CD4-positive, alpha-beta T cell (primary cell): ENCODE results near the gene CDK16. TPM values are rescaled to one million over a fixed set of nuclear protein-coding genes. Genes with fewer than 3 reads are reported as not detected.

ENCODE experiments used
- ATAC-seq: fragments of 200-7000 bp; cut with Tn5 transposase; one replicate; pipeline ENCODE4 v1.10.0; 2022; ENCODE audit warnings: mild to moderate bottlenecking; ENCODE audit not compliant: poor library complexity
- CTCF ChIA-PET: fragments of 350-600 bp; sonication (Branson Sonifier 250); formaldehyde crosslinking; loops from one replicate; lab custom pipeline; 2021; ENCODE audit warnings: antibody characterized with exemption, inconsistent platforms; lab: Charles Lee
- POLR2A ChIA-PET: fragments of 350-600 bp; sonication (Branson Sonifier 250); formaldehyde crosslinking; loops from one replicate; lab custom pipeline; 2021; ENCODE audit warnings: antibody characterized with exemption, inconsistent platforms; lab: Charles Lee
- DNase-seq, 14 experiments: peaks; one replicate each; pipeline ENCODE4 v3.0.0-alpha.2; 2013 to 2020; ENCODE audit warnings: mixed read lengths in 2 of 14
- H3K27ac ChIP-seq, 2 donors: one replicate each; pipeline versions ENCODE4 v1.5.1 to v1.7.0; 2013; ENCODE audit warnings: low read length in 2 of 2, low read depth in 1 of 2, mild to moderate bottlenecking in 1 of 2
- H3K27me3 ChIP-seq, 2 experiments: 1 replicate in 1 of 2; 2 replicates in 1 of 2; pipeline versions ENCODE4 v1.6.1 to v1.7.0; 2013; ENCODE audit warnings: low read length in 2 of 2, control low read depth in 1 of 2, mild to moderate bottlenecking in 1 of 2, moderate library complexity in 1 of 2; ENCODE audit not compliant: insufficient read depth in 2 of 2, control insufficient read depth in 1 of 2
- H3K36me3 ChIP-seq: one replicate; pipeline ENCODE4 v1.6.1; 2013; ENCODE audit warnings: low read length, control low read depth; ENCODE audit not compliant: insufficient read depth
- H3K4me1 ChIP-seq: one replicate; pipeline ENCODE4 v1.6.1; 2013; ENCODE audit warnings: low read length, control low read depth; ENCODE audit not compliant: insufficient read depth
- H3K4me3 ChIP-seq: one replicate; pipeline ENCODE4 v1.5.1; 2013; ENCODE audit warnings: mild to moderate bottlenecking, low read length, moderate library complexity
- H3K9me3 ChIP-seq, 2 experiments: 1 replicate in 1 of 2; 2 replicates in 1 of 2; pipeline versions ENCODE4 v1.6.1 to v1.7.0; 2013; ENCODE audit warnings: low read length in 2 of 2, mild to moderate bottlenecking in 2 of 2, control low read depth in 1 of 2, moderate library complexity in 1 of 2; ENCODE audit not compliant: control insufficient read depth in 1 of 2, insufficient read depth in 1 of 2
- H3K27ac Mint-ChIP-seq: one replicate; pipeline ENCODE4 v1.8.0; 2020; ENCODE audit warnings: mixed read lengths
- H3K27me3 Mint-ChIP-seq: one replicate; pipeline ENCODE4 v1.8.0; 2021; ENCODE audit warnings: mixed read lengths
- H3K36me3 Mint-ChIP-seq: one replicate; pipeline ENCODE4 v1.8.0; 2021; ENCODE audit warnings: low read depth, mixed read lengths
- H3K4me1 Mint-ChIP-seq: one replicate; pipeline ENCODE4 v1.8.0; 2021; ENCODE audit warnings: low read depth, mixed read lengths
- H3K4me3 Mint-ChIP-seq: one replicate; pipeline ENCODE4 v1.8.0; 2020; ENCODE audit warnings: mild to moderate bottlenecking, mixed read lengths
- H3K9me3 Mint-ChIP-seq: one replicate; pipeline ENCODE4 v1.8.0; 2020; ENCODE audit warnings: mixed read lengths
- intact Hi-C, 2 experiments: fragments of 100-400 bp; cut with DNase I in 1 of 2; cut with micrococcal nuclease in 1 of 2; formaldehyde crosslinking; loops; one replicate each; pipeline versions ENCODE4 v1.15.1 to v1.9.0; 2023 to 2025; cut with DNase I, micrococcal nuclease
- total RNA-seq, 174 experiments: library from RNA in 2 of 174; stranded (reverse) in 2 of 174; gene quantifications; one replicate each; pipeline ENCODE4 v1.2.3 and lab custom pipeline; 2021 to 2026
- TF ChIP-seq, protein P1 (sequence below): fragments of 200-600 bp; IDR thresholded peaks from one replicate; pipeline ENCODE4 v1.8.0; 2022; ENCODE audit warnings: antibody characterized with exemption, mild to moderate bottlenecking

Gene CDK16
- total RNA-seq, 2 experiments from 2014 or later, result 182 to 190 TPM

- H3K27me3 ChIP-seq, result no peaks in the 10 kb centered on the region
- Mint-ChIP-seq H3K27me3 (no peaks in the 10 kb centered on the region), H3K9me3 (no peaks in the 10 kb centered on the region), H3K36me3 (peaks cover 58% of the 10 kb centered on the region), H3K27ac (no peak overlapping the region), H3K4me1 (no peaks in the 10 kb centered on the region), H3K4me3 (no peak overlapping the region)
- intact Hi-C loops, result no loop called here
- H3K4me1 ChIP-seq, result no peaks in the 10 kb centered on the region
- no peaks in the 10 kb centered on the region for H3K9me3 ChIP-seq
- DNase-seq (no peak), ATAC-seq (no peak)
- H3K27ac ChIP-seq, result no peak overlapping the region
- ChIA-PET CTCF (no interaction called here), POLR2A (no interaction called here)
- TF ChIP-seq, protein P1, sequence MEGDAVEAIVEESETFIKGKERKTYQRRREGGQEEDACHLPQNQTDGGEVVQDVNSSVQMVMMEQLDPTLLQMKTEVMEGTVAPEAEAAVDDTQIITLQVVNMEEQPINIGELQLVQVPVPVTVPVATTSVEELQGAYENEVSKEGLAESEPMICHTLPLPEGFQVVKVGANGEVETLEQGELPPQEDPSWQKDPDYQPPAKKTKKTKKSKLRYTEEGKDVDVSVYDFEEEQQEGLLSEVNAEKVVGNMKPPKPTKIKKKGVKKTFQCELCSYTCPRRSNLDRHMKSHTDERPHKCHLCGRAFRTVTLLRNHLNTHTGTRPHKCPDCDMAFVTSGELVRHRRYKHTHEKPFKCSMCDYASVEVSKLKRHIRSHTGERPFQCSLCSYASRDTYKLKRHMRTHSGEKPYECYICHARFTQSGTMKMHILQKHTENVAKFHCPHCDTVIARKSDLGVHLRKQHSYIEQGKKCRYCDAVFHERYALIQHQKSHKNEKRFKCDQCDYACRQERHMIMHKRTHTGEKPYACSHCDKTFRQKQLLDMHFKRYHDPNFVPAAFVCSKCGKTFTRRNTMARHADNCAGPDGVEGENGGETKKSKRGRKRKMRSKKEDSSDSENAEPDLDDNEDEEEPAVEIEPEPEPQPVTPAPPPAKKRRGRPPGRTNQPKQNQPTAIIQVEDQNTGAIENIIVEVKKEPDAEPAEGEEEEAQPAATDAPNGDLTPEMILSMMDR, result no peak
- H3K36me3 ChIP-seq, result peaks cover 78% of the 10 kb centered on the region
- no peak overlapping the region for H3K4me3 ChIP-seq
Observed at GRCh38 chrX:47180346-47180745, 38.1 kb upstream of the CDK16 start.

DNA sequence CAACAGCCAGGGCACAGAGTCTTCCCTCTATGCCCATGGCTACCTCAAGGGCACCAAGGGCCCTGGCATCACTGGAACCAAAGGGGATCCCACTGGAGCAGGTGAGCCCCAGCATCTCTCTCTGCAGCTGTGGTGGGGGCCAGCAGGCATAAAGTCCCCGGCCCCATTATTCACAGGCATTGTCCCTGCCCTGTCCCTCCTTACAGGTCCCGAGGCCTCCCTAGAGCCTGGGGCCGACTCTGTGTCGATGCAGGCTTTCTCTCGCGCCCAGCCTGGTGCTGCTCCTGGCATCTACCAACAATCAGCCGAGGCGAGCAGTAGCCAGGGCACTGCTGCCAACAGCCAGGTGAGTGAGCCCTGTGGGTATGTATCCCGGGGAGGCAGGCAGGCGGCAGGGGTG lies 37.2 kb upstream of the CDK16 start:
- intact Hi-C loops, result no loop called here
- Mint-ChIP-seq H3K27me3 (no peaks in the 10 kb centered on the region), H3K27ac (no peak overlapping the region), H3K36me3 (peaks cover 61% of the 10 kb centered on the region), H3K4me3 (no peak overlapping the region), H3K4me1 (no peaks in the 10 kb centered on the region), H3K9me3 (no peaks in the 10 kb centered on the region)
- H3K27ac ChIP-seq, result no peak overlapping the region
- ChIA-PET POLR2A (no interaction called here), CTCF (no interaction called here)
- no peak for ATAC-seq
- H3K36me3 ChIP-seq, result peaks cover 77% of the 10 kb centered on the region
- no peaks in the 10 kb centered on the region for H3K4me1 ChIP-seq
- TF ChIP-seq, protein P1, result no peak
- no peaks in the 10 kb centered on the region for H3K9me3 ChIP-seq
- no peak overlapping the region for H3K4me3 ChIP-seq
- no peaks in the 10 kb centered on the region for H3K27me3 ChIP-seq
- no peak for DNase-seq

- no peak overlapping the region for H3K4me3 Mint-ChIP-seq
- H3K4me3 ChIP-seq, result no peak overlapping the region
- ATAC-seq (no peak), DNase-seq (no peak)
- ChIA-PET POLR2A (no interaction called here), CTCF (no interaction called here)
- peaks cover 69% of the 10 kb centered on the region for H3K36me3 ChIP-seq
- TF ChIP-seq, protein P1, result no peak
- no peak overlapping the region for H3K27ac Mint-ChIP-seq
- H3K27ac ChIP-seq, result no peak overlapping the region
- H3K4me1 ChIP-seq, result no peaks in the 10 kb centered on the region
- H3K9me3 Mint-ChIP-seq, result no peaks in the 10 kb centered on the region
- intact Hi-C loops, result no loop called here
- H3K36me3 Mint-ChIP-seq, result peaks cover 60% of the 10 kb centered on the region
- H3K4me1 Mint-ChIP-seq, result no peaks in the 10 kb centered on the region
- H3K27me3 ChIP-seq, result no peaks in the 10 kb centered on the region
- no peaks in the 10 kb centered on the region for H3K9me3 ChIP-seq
- no peaks in the 10 kb centered on the region for H3K27me3 Mint-ChIP-seq
Observed at GRCh38 chrX:47182106-47182700, 36.3 kb upstream of the CDK16 start.
